HG03108 (cell line): ENCODE data around the gene MAMSTR.

Experiments used
- ATAC-seq: cut with Tn5 transposase; IDR thresholded peaks from one replicate; pipeline ENCODE4 v1.9.1; 2021; ENCODE audit warnings: moderate library complexity; ENCODE audit not compliant: unreplicated experiment

The MAMSTR gene

GRCh38 chr19:48668332-48668731 is 51.2 kb downstream of the MAMSTR start:
- ATAC-seq: no peak

GRCh38 chr19:48665786-48666185 is 53.7 kb downstream of the MAMSTR start:
- ATAC-seq: no peak

- no peak for ATAC-seq
Observed at GRCh38 chr19:48664476-48664875, 55.0 kb downstream of the MAMSTR start.

GRCh38 chr19:48663667-48664066 is 55.9 kb downstream of the MAMSTR start:
- ATAC-seq: no peak
